Activated CD4-positive, alpha-beta T cell treated with anti-CD3 and anti-CD28 coated beads, Interleukin-2, amount 10 ng/mL, durations not matched to agents 24 days and 14 days (primary cell): ENCODE results near the gene CSNK2A2. TPM values are rescaled to one million over a fixed set of nuclear protein-coding genes. Genes with fewer than 3 reads are reported as not detected.

Experiments
- DNase-seq: peaks from one replicate; pipeline ENCODE4 v3.0.0; 2022
- H3K27ac Mint-ChIP-seq: one replicate; pipeline ENCODE4 v1.8.0; 2022; ENCODE audit warnings: mild to moderate bottlenecking, mixed read lengths
- H3K27me3 Mint-ChIP-seq: one replicate; pipeline ENCODE4 v1.8.0; 2022; ENCODE audit warnings: mixed read lengths
- H3K36me3 Mint-ChIP-seq: one replicate; pipeline ENCODE4 v1.8.0; 2022; ENCODE audit warnings: low read depth, mild to moderate bottlenecking, mixed read lengths
- H3K4me1 Mint-ChIP-seq: one replicate; pipeline ENCODE4 v1.8.0; 2021; ENCODE audit warnings: mixed read lengths
- H3K4me3 Mint-ChIP-seq: one replicate; pipeline ENCODE4 v1.8.0; 2022; ENCODE audit warnings: mild to moderate bottlenecking, moderate library complexity, mixed read lengths
- H3K9me3 Mint-ChIP-seq: one replicate; pipeline ENCODE4 v1.8.0; 2021; ENCODE audit warnings: mixed read lengths
- intact Hi-C: fragments of 100-400 bp; cut with micrococcal nuclease; formaldehyde crosslinking; loops from one replicate; pipeline ENCODE4 v1.15.1; 2023
- total RNA-seq: library from RNA; stranded (reverse); gene quantifications from 2 replicates; pipeline ENCODE4 v1.2.3, GENCODE V29; 2022

The CSNK2A2 gene
- total RNA-seq, 1 donor from 2014 or later, result 96.7 TPM

GRCh38 chr16:58123896-58124600 is 73.9 kb downstream of the CSNK2A2 start:
- Mint-ChIP-seq H3K4me3 (no peak overlapping the region), H3K4me1 (peaks cover 47% of the 10 kb centered on the region), H3K9me3 (no peaks in the 10 kb centered on the region), H3K27ac (peak overlapping the region; percentile 0), H3K27me3 (no peaks in the 10 kb centered on the region), H3K36me3 (peaks cover 5% of the 10 kb centered on the region)
- no peak for DNase-seq
- intact Hi-C loops, result loop anchor here (10.0 kb wide), 1 partner anchor 611 kb away; the partner anchor contains the start of gene GOT2

GRCh38 chr16:58121132-58121531 is 76.8 kb downstream of the CSNK2A2 start:
- Mint-ChIP-seq H3K4me3 (no peak overlapping the region), H3K36me3 (peaks cover 12% of the 10 kb centered on the region), H3K9me3 (no peaks in the 10 kb centered on the region), H3K4me1 (peaks cover 29% of the 10 kb centered on the region), H3K27me3 (no peaks in the 10 kb centered on the region), H3K27ac (no peak overlapping the region)
- DNase-seq, result no peak
- intact Hi-C loops, result loop anchor here (10.0 kb wide), 1 partner anchor 614 kb away; the partner anchor contains the start of gene GOT2

GRCh38 chr16:58120234-58120633 is 77.7 kb downstream of the CSNK2A2 start:
- no peaks in the 10 kb centered on the region for H3K9me3 Mint-ChIP-seq
- intact Hi-C loops, result loop anchor here (10.0 kb wide), 1 partner anchor 615 kb away; the partner anchor contains the start of gene GOT2
- peaks cover 23% of the 10 kb centered on the region for H3K4me1 Mint-ChIP-seq
- no peak overlapping the region for H3K27ac Mint-ChIP-seq
- H3K4me3 Mint-ChIP-seq, result no peak overlapping the region
- no peaks in the 10 kb centered on the region for H3K27me3 Mint-ChIP-seq
- no peak for DNase-seq
- H3K36me3 Mint-ChIP-seq, result peaks cover 17% of the 10 kb centered on the region

GRCh38 chr16:58119509-58119845 is 78.4 kb downstream of the CSNK2A2 start:
- Mint-ChIP-seq H3K4me3 (no peak overlapping the region), H3K4me1 (peaks cover 19% of the 10 kb centered on the region), H3K36me3 (peaks cover 24% of the 10 kb centered on the region), H3K27me3 (no peaks in the 10 kb centered on the region), H3K9me3 (no peaks in the 10 kb centered on the region), H3K27ac (no peak overlapping the region)
- no peak for DNase-seq
- intact Hi-C loops, result no loop called here

- H3K27ac Mint-ChIP-seq, result no peak overlapping the region
- DNase-seq, result no peak
- H3K4me3 Mint-ChIP-seq, result no peak overlapping the region
- intact Hi-C loops, result no loop called here
- no peaks in the 10 kb centered on the region for H3K27me3 Mint-ChIP-seq
- peaks cover 25% of the 10 kb centered on the region for H3K36me3 Mint-ChIP-seq
- no peaks in the 10 kb centered on the region for H3K9me3 Mint-ChIP-seq
- H3K4me1 Mint-ChIP-seq, result peaks cover 14% of the 10 kb centered on the region
These were observed 79.0 kb downstream of the CSNK2A2 start for GRCh38 chr16:58118801-58119508.

GRCh38 chr16:58116529-58116928 is 81.4 kb downstream of the CSNK2A2 start:
- Mint-ChIP-seq H3K9me3 (no peaks in the 10 kb centered on the region), H3K4me3 (no peak overlapping the region), H3K36me3 (peaks cover 41% of the 10 kb centered on the region), H3K27ac (no peak overlapping the region), H3K4me1 (peaks cover 5% of the 10 kb centered on the region), H3K27me3 (no peaks in the 10 kb centered on the region)
- no peak for DNase-seq
- intact Hi-C loops, result no loop called here

- DNase-seq, result no peak
- Mint-ChIP-seq H3K36me3 (peaks cover 41% of the 10 kb centered on the region), H3K27ac (no peak overlapping the region), H3K4me3 (no peak overlapping the region), H3K27me3 (no peaks in the 10 kb centered on the region), H3K4me1 (peaks cover 3% of the 10 kb centered on the region), H3K9me3 (no peaks in the 10 kb centered on the region)
- intact Hi-C loops, result no loop called here
These were observed 81.8 kb downstream of the CSNK2A2 start for GRCh38 chr16:58116081-58116480.

GRCh38 chr16:58114827-58115825 is 82.8 kb downstream of the CSNK2A2 start:
- intact Hi-C loops, result no loop called here
- peaks cover 3% of the 10 kb centered on the region for H3K4me1 Mint-ChIP-seq
- H3K36me3 Mint-ChIP-seq, result peaks cover 41% of the 10 kb centered on the region
- H3K9me3 Mint-ChIP-seq, result no peaks in the 10 kb centered on the region
- no peaks in the 10 kb centered on the region for H3K27me3 Mint-ChIP-seq
- H3K27ac Mint-ChIP-seq, result no peak overlapping the region
- no peak for DNase-seq
- no peak overlapping the region for H3K4me3 Mint-ChIP-seq

- H3K4me1 Mint-ChIP-seq, result no peaks in the 10 kb centered on the region
These were observed 86.6 kb downstream of the CSNK2A2 start for GRCh38 chr16:58111302-58111627.

GRCh38 chr16:58110571-58111301 is 87.2 kb downstream of the CSNK2A2 start:
- Mint-ChIP-seq H3K9me3 (no peaks in the 10 kb centered on the region), H3K27ac (no peak overlapping the region), H3K36me3 (peaks cover 29% of the 10 kb centered on the region), H3K4me1 (peaks cover under 1% of the 10 kb centered on the region), H3K27me3 (no peaks in the 10 kb centered on the region), H3K4me3 (no peak overlapping the region)
- no peak for DNase-seq
- intact Hi-C loops, result no loop called here

More at GRCh38 chr16:58111302-58111627, 86.6 kb downstream of the CSNK2A2 start:
- H3K36me3 Mint-ChIP-seq, result peaks cover 34% of the 10 kb centered on the region
- no peak overlapping the region for H3K27ac Mint-ChIP-seq
- H3K4me3 Mint-ChIP-seq, result no peak overlapping the region
- H3K9me3 Mint-ChIP-seq, result no peaks in the 10 kb centered on the region
- intact Hi-C loops, result no loop called here
- no peak for DNase-seq
- H3K27me3 Mint-ChIP-seq, result no peaks in the 10 kb centered on the region

- intact Hi-C loops, result no loop called here
- no peak for DNase-seq
- Mint-ChIP-seq H3K4me1 (peaks cover 4% of the 10 kb centered on the region), H3K9me3 (no peaks in the 10 kb centered on the region), H3K27me3 (no peaks in the 10 kb centered on the region), H3K27ac (no peak overlapping the region), H3K36me3 (peaks cover 21% of the 10 kb centered on the region), H3K4me3 (no peak overlapping the region)
These were observed 88.0 kb downstream of the CSNK2A2 start for GRCh38 chr16:58109881-58110280.

GRCh38 chr16:58109330-58109729 is 88.6 kb downstream of the CSNK2A2 start:
- Mint-ChIP-seq H3K4me1 (peaks cover 4% of the 10 kb centered on the region), H3K4me3 (no peak overlapping the region), H3K36me3 (peaks cover 17% of the 10 kb centered on the region), H3K27me3 (no peaks in the 10 kb centered on the region), H3K9me3 (no peaks in the 10 kb centered on the region), H3K27ac (no peak overlapping the region)
- intact Hi-C loops, result no loop called here
- DNase-seq, result no peak
